ENCODE results near the gene NUP37.

Gene NUP37

GRCh38 chr12:102024765-102025164 is 95.1 kb downstream of the NUP37 start:
- no peak for DNase-seq

- no peak for DNase-seq
Observed at GRCh38 chr12:102023343-102023930, 96.5 kb downstream of the NUP37 start.

Measured in CD4-positive, alpha-beta T cell treated with Interleukin-12 subunit alpha and Interleukin-12 subunit beta, for 1 hour (primary cell).